GM21526 (cell line): ENCODE data around the gene PDE4B.

Experiments used
- ATAC-seq: cut with Tn5 transposase; IDR thresholded peaks from one replicate; pipeline ENCODE4 v1.9.1; 2021; ENCODE audit warnings: moderate library complexity; ENCODE audit not compliant: unreplicated experiment, low FRiP score

The PDE4B gene

DNA sequence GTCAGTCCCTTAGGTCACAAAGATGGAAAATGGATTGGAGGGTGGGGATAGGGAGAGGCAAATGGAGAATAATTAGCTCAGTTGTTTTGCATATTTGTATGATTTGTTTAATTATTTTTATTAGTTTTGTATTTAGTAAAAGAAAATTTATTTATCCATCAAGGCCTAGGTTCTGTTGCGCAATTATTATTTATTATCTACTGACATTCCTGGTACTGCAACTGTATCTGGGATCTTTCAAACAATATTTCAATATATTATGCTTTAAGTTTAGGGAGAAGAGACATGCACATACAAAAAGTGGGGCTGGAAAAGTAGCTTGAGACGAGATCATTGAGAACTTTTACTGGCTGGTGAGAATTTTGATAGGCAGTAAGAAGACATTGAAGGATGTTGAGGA lies 424.9 kb downstream of the PDE4B start:
- ATAC-seq: no peak

DNA sequence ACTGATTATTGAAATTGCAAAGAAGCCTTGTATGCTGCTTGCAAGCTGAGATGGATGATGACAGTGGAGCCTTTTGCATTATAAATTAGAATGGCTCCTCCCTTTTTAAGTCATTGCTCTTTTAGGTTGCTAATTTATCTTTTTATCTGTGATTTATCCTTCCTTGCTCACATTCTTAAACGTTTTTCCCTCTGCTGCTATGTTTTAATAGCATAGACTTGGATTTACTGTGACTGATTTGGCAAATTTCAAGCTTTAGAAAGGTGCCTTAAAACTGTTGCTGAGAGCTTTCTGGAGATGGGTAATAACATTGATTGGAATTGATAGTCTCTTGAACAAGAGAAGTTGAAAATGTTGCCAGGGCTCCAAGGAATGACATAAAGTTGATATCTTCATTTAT lies 427.8 kb downstream of the PDE4B start:
- ATAC-seq: no peak

DNA sequence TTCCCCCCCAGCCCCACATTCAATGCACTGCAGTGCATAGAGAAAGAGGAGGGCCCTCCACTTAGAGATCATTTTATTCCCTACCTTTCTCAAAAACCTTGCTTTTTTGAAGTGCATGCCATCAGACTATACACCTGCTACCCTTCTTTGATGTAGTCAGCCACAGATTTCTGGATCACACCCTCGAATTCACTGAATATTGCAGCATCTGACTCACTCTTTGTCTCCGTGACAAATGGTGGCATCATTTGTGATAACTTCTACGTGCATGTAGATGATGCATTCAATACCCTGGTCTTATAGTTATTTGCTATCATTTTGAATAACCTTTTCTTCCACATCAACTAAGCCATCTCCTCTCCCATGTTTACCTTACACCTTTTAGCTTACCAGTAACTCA lies 431.0 kb downstream of the PDE4B start:
- ATAC-seq: no peak

GRCh38 chr1:66226985-66227384 lies 434.3 kb downstream of the PDE4B start:
- no peak for ATAC-seq

- ATAC-seq: no peak
Measured at GRCh38 chr1:66227966-66228365, 435.3 kb downstream of the PDE4B start.

- ATAC-seq: no peak
Measured at GRCh38 chr1:66231217-66231616, 438.5 kb downstream of the PDE4B start.

- ATAC-seq: no peak
Measured at GRCh38 chr1:66231681-66232463, 439.2 kb downstream of the PDE4B start.

GRCh38 chr1:66237042-66237441 lies 444.3 kb downstream of the PDE4B start:
- ATAC-seq: no peak

DNA sequence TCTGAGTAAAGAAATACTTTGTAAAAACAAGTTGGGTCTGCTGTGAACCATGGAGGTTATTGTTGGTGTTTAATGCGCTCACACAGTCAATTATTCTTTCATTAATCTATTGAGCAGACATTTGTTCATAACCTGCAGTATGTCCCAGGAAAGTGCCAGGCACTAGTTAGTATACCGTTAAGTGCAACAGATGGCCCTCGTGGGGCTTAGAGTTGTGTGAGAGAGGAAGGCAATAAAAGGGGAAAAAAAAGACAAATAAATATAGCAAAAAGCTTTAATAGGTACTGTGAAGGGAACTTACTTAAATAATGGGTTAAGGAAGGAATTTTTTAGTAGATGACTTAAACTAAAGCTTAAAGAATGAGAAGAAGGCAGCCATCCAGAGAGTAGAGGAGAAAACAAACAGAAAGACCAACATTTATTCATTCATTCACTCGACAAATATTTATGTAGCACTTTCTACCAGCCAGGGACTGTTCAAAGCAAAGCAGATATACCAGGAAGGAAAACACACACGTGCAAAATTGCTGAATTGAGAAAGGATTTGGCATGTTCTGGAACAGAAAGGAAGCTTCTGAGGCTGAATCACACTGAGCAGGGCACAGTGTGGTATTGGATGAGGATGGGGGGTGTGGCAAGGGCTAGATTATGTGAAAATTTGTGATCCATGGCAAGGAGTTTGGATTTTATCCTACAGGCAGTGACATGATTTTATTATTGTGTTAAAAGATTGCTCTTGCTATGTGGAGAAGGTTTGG lies 445.2 kb downstream of the PDE4B start:
- no peak for ATAC-seq

DNA sequence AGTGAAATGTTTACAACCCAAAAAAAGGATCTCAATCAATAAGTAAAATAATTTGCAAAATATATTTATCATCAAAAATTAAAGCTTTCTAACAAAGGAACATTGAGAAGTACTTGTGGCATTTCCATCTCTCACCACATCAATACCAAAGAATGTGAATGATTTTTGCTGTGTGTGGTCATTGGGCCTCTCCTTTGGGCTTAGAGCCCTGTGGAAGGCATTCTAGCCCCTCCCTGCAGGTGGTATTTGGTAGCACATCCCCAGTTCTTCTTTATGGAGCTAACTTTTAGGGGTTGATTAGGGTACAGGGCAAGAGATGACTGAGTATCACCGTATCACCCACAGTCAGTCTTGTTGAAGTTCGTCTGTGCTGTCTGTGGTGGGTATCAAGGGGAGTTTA lies 447.1 kb downstream of the PDE4B start:
- no peak for ATAC-seq

DNA sequence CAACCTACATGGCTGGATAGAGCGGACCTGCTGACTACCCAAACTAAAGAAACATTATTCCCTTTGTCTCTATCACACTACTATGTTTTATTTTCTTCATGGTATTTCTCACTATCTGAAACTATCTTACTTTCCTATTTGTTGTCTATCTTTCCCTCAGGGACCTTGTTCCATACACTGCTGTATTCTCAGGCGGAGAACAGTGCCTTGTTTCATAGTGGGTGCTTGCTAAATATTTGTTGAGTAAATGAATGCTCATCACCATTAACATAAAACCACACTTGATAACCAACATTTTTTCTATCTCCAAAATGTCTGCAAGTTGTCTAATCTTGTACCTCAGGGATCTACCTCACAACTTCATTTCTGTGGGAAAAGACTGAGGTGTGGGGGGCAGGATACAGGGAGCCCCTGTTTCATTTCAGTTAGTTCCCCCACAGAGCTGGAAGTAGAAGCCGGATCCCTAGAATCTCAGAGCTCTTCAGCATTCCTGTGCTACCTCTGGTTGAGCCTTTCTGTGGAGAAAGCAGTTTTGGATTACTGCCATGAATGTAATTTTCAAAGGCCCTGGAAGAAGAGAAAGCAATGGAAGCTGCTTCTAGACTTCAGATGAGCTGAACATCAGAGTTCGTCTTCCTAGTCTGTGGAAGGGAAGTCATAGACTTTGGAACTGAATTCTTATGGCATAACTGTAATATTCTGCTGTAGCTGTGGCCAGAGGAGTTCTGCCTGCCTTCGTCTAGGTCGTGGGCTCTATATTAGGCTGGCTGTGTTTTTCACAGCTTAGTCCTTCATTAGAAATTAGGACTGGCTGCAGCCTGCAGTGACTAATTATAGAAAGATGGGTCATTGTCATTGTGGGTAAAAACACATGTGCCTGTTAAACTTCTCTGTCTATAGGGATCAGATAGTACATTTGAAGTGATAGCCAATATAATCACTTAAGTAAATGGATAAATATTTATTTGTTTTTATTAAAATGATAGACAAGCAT lies 448.1 kb downstream of the PDE4B start:
- ATAC-seq: no peak

GRCh38 chr1:66242646-66243547 lies 450.2 kb downstream of the PDE4B start:
- peak; percentile 67 for ATAC-seq

GRCh38 chr1:66243548-66244130 lies 450.9 kb downstream of the PDE4B start:
- ATAC-seq: no peak

DNA sequence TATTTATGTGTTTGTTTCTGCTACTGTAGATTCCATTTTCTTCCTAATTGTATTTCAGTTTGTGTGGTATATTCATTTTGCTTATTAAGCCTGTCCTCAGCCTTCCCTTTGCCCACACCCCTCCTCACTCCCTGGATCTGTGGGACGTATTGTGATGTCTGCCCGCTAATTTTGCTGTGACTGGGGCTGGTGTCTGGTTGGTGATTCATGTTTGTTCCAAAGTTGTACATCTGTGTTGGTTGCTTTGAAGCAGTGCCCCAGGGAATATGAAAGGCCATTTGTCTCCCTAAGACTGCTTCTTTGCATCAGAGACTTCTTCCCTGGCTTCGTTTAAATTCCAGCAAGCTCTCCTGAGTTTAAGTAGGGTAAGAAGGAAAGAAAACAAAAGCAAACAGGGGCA lies 451.7 kb downstream of the PDE4B start:
- ATAC-seq: no peak

GRCh38 chr1:66245691-66246090 lies 453.0 kb downstream of the PDE4B start:
- no peak for ATAC-seq

GRCh38 chr1:66246351-66247269 lies 453.9 kb downstream of the PDE4B start:
- ATAC-seq: no peak

DNA sequence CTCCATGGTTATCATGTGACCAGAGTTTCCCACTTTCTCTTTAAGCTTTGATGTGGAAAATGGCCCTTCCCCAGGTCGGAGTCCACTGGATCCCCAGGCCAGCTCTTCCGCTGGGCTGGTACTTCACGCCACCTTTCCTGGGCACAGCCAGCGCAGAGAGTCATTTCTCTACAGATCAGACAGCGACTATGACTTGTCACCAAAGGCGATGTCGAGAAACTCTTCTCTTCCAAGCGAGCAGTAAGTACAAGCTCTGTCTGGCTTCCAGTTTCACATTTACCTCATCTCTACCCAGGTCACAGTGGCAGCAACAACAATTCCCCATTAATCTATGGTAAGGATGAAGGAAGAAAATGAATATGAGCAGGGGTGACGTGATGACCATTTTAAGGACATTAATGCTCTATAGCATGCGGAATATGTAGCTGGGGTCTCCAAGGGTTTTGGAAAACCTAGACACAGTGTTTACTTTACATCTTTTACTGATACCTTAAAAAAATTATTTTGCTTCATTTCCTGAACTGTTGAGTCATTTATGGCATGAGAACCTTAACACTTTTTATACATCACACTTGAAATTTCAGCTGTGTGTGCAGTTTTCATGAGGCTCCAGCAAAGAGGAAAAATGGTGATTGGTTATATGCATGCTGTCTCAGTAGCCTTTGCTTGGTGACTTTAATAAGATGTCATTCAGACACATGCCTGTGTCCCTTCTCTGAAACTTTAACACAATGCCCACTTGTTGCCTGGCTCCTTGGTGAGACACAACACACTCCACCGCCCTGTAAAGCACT lies 454.9 kb downstream of the PDE4B start:
- peak; percentile 71 for ATAC-seq

DNA sequence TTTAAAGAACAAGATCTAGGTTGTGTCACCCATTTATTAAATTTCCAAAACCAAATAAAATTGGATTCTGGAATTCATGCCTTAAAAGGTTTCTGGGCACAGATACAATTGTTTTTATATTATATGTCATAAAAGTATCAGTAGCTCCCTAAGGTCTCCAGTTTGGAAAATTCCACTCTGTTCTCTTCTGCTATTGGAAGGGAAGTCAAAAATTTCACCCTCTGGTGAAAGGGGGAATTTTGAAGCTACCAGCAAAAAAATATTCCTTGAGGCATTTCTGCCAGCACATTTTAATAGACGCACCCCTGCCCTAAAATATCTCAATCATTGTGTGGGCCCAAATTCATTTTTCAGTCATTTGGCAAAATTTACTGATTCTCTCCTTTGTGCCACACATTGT lies 455.6 kb downstream of the PDE4B start:
- no peak for ATAC-seq
